Glutamatergic neuron (in vitro differentiated cells): ENCODE measurements around the gene SKI. TPM values are rescaled to one million over a fixed set of nuclear protein-coding genes. Genes with fewer than 3 reads are reported as not detected.

ENCODE experiments used
- DNase-seq: peaks from one replicate; pipeline ENCODE4 v3.0.0; 2022
- H3K27ac Mint-ChIP-seq: one replicate; pipeline ENCODE4 v1.8.0; 2020; ENCODE audit warnings: mild to moderate bottlenecking, mixed read lengths, inconsistent platforms; ENCODE audit not compliant: unreplicated experiment
- H3K27me3 Mint-ChIP-seq: one replicate; pipeline ENCODE4 v1.8.0; 2020; ENCODE audit warnings: mild to moderate bottlenecking, moderate library complexity, mixed read lengths, inconsistent platforms; ENCODE audit not compliant: unreplicated experiment
- H3K36me3 Mint-ChIP-seq: one replicate; pipeline ENCODE4 v1.8.0; 2020; ENCODE audit warnings: mild to moderate bottlenecking, mixed read lengths, inconsistent platforms; ENCODE audit not compliant: unreplicated experiment
- H3K4me1 Mint-ChIP-seq: one replicate; pipeline ENCODE4 v1.8.0; 2020; ENCODE audit warnings: mild to moderate bottlenecking, low read depth, mixed read lengths, inconsistent platforms; ENCODE audit not compliant: unreplicated experiment
- H3K4me3 Mint-ChIP-seq: one replicate; pipeline ENCODE4 v1.8.0; 2020; ENCODE audit warnings: mild to moderate bottlenecking, mixed read lengths, inconsistent platforms; ENCODE audit not compliant: unreplicated experiment
- H3K9me3 Mint-ChIP-seq: one replicate; pipeline ENCODE4 v1.8.0; 2020; ENCODE audit warnings: mild to moderate bottlenecking, moderate library complexity, mixed read lengths, inconsistent platforms; ENCODE audit not compliant: unreplicated experiment
- total RNA-seq: library from RNA; stranded (reverse); fragmentation: NEBNext Ultra II Directional; extraction: Animal tissue kit (Norgen Biotek cat#: 25700); gene quantifications from one replicate; pipeline ENCODE4 v1.2.1, GENCODE V29; 2021; ENCODE audit not compliant: unreplicated experiment
- TF ChIP-seq, protein P1 (sequence below): fragments of 200-600 bp; sonication (generic); IDR thresholded peaks from one replicate; pipeline ENCODE4 v1.5.0; 2021; ENCODE audit not compliant: partially characterized antibody, unreplicated experiment

Gene SKI
- total RNA-seq, 1 donor from 2014 or later, result 143 TPM

DNA sequence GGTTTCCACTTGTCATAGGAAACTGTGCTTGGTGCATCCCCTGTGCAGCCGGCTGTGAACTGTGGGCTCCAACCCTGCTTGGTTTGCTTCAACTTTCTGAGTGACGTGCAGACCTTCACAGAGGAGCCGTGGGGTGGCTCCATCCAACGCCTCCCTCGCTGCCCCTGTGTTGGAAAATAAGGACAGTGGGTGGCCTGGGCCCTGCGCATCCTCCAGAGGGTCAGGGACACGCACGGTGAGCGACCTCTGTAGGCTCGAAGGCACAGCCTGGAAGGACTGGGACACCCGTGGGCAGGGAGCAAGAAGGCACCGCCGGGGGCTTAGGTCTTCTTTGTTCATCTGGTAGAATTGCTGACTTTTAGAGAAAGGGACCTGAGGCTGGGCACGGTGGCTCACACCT is 27.1 kb upstream of the SKI start:
- Mint-ChIP-seq H3K9me3 (peaks cover 7% of the 10 kb centered on the region), H3K4me1 (peaks cover 8% of the 10 kb centered on the region), H3K27ac (no peak overlapping the region), H3K27me3 (peaks cover 3% of the 10 kb centered on the region), H3K4me3 (no peak overlapping the region), H3K36me3 (no peaks in the 10 kb centered on the region)
- no peak for DNase-seq
- TF ChIP-seq, protein P1, sequence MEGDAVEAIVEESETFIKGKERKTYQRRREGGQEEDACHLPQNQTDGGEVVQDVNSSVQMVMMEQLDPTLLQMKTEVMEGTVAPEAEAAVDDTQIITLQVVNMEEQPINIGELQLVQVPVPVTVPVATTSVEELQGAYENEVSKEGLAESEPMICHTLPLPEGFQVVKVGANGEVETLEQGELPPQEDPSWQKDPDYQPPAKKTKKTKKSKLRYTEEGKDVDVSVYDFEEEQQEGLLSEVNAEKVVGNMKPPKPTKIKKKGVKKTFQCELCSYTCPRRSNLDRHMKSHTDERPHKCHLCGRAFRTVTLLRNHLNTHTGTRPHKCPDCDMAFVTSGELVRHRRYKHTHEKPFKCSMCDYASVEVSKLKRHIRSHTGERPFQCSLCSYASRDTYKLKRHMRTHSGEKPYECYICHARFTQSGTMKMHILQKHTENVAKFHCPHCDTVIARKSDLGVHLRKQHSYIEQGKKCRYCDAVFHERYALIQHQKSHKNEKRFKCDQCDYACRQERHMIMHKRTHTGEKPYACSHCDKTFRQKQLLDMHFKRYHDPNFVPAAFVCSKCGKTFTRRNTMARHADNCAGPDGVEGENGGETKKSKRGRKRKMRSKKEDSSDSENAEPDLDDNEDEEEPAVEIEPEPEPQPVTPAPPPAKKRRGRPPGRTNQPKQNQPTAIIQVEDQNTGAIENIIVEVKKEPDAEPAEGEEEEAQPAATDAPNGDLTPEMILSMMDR, result no peak

DNA sequence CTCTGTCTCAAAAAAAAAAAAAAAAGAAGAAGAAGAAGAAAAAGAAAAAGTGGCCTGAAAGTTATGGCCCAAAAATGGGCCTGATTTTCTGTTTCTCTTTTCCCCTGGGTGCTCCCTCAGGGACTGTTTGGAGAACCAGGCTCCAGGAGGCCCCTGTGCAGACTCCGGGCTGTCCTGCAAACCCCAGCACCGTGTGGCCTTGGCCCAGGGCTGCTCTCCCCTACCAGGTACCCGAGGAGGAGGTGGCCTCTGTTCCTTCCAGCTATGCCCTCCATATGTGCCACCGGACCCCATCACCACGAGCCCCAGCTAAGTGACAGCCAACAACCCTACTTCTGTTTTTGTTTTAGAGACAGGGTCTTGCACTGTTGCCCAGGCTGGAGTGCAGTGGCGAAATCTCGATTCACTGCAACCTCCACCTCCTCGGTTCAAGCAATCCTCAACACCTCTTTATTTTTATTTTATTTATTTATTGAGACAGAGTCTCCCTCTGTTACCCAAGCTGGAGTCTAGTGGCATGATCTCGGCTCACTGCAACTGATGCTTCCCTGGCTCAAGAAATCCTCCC is 26.0 kb upstream of the SKI start:
- H3K36me3 Mint-ChIP-seq, result no peaks in the 10 kb centered on the region
- H3K9me3 Mint-ChIP-seq, result peaks cover 7% of the 10 kb centered on the region
- no peak overlapping the region for H3K27ac Mint-ChIP-seq
- TF ChIP-seq, protein P1, result no peak
- H3K4me1 Mint-ChIP-seq, result peaks cover 11% of the 10 kb centered on the region
- H3K27me3 Mint-ChIP-seq, result peaks cover 3% of the 10 kb centered on the region
- no peak for DNase-seq
- H3K4me3 Mint-ChIP-seq, result no peak overlapping the region

DNA sequence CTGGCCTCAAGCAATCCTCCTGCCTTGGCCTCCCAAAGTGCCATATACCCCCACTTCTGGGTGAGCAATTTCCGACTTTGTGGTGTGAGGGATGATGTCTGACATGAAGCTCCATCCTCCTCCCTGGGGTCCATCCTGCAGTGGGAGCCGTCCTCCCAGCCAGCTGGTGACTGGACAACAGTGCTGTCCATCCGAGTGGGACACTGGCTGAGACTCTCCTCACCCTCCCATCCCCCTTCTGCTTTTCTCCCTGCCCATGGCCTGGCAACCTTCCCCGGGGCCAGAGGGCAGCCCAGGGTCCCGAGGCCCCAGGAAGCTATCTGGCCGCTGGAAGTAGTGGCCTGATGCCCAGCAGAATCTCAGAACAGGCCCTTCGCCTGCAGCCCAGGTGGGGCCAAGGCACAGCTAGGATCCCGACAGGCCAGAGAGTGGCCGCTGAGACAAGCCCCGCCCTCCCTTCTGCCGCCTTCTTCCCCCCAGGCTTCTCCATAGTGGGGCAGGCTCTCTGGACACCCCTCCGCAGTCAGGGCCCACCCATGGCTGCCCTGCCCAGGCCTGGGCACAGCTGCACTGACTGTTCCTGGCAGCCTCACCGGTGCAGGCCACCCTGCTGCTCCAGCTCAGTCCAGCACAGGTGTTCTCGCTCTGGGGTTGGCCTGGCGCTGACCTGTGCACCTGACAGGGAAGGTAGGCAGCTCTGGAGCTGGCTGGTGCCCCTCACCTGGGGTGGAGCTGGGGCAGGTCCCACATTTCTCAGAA is 25.1 kb upstream of the SKI start:
- H3K36me3 Mint-ChIP-seq, result no peaks in the 10 kb centered on the region
- peaks cover 5% of the 10 kb centered on the region for H3K9me3 Mint-ChIP-seq
- no peak overlapping the region for H3K4me3 Mint-ChIP-seq
- TF ChIP-seq, protein P1, result no peak
- H3K27ac Mint-ChIP-seq, result no peak overlapping the region
- no peak for DNase-seq
- peaks cover under 1% of the 10 kb centered on the region for H3K27me3 Mint-ChIP-seq
- H3K4me1 Mint-ChIP-seq, result peaks cover 12% of the 10 kb centered on the region

DNA sequence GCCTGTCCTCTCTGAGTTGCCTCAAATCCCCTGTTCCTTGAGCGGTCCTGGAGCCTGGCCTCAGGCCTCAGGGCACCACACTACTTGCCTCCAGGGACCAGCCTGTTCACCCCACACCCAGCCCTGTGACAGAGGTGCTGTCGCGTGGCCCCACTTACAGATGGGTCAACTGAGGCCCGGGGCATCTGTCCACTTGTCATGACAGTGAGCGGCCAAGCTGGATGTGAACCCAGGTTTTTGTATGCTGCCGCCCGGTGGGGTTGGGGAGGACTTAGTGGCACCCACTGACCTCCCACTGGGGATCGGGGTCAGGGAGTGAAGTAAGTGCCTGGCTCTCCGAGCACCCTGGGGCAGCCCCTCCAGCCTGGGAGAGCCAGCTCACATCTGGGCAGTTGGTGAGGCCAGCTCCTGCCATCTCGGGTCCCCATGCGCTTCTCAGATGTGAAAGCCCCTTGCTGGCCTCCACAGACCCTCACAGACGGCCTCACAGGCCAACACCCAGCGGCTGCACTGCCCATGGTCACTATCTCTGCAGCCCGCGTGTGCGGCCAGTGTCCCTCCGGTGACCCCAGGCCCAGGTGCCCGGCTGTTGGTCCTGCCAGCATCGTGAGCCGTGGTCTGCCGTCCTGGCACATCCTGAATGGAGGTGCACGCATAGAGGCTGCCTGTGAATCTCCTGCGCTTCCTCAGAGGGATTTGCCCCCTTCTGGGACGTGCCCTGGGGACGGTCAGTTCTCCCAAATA is 24.3 kb upstream of the SKI start:
- peak overlapping the region; percentile 74 for H3K4me3 Mint-ChIP-seq
- peaks cover 11% of the 10 kb centered on the region for H3K4me1 Mint-ChIP-seq
- TF ChIP-seq, protein P1, result no peak
- no peaks in the 10 kb centered on the region for H3K27me3 Mint-ChIP-seq
- peaks cover 5% of the 10 kb centered on the region for H3K9me3 Mint-ChIP-seq
- no peak for DNase-seq
- no peaks in the 10 kb centered on the region for H3K36me3 Mint-ChIP-seq
- no peak overlapping the region for H3K27ac Mint-ChIP-seq
